ENCODE results near the gene KSR2. TPM values are rescaled to one million over a fixed set of nuclear protein-coding genes. Genes with fewer than 3 reads are reported as not detected.

Gene KSR2
- total and polyA plus RNA-seq, 3 donors from 2014 or later = 2.4 to 3.8 (median 2.4) TPM

GRCh38 chr12:117583092-117583491, 385.7 kb downstream of the KSR2 start:
- no peaks in the 10 kb centered on the region for H3K36me3 ChIP-seq (ENCODE audit: low read depth, missing control alignments)
- no peaks in the 10 kb centered on the region for H3K4me1 ChIP-seq
- intact Hi-C loops (cut with DNase I; ENCODE audit: low total_unique reads) = no loop called here
- H3K9me3 ChIP-seq = no peaks in the 10 kb centered on the region
- TF ChIP-seq POLR2A (IDR thresholded peaks at IDR 0.05) (no peak), CTCF (IDR thresholded peaks at IDR 0.05) (no peak)
- no peak for DNase-seq
- no peak overlapping the region for H3K4me3 ChIP-seq
- no peak overlapping the region for H3K27ac ChIP-seq
- WGBS, 2 donors = 80 to 93% methylated on average over 2 of the region's 2 CpGs
- no peaks in the 10 kb centered on the region for H3K27me3 ChIP-seq

- Histone ChIP-seq H3K27me3 (no peaks in the 10 kb centered on the region), H3K36me3 (ENCODE audit: low read depth, missing control alignments) (no peaks in the 10 kb centered on the region), H3K4me1 (no peaks in the 10 kb centered on the region), H3K9me3 (no peaks in the 10 kb centered on the region), H3K4me3 (no peak overlapping the region), H3K27ac (no peak overlapping the region)
- DNase-seq = no peak
- intact Hi-C loops (cut with DNase I; ENCODE audit: low total_unique reads) = no loop called here
- WGBS, 2 donors = 75 to 90% methylated on average over 6 to 10 of the region's 10 CpGs
- TF ChIP-seq CTCF (IDR thresholded peaks at IDR 0.05) (no peak), POLR2A (IDR thresholded peaks at IDR 0.05) (no peak)
Observed at GRCh38 chr12:117582135-117582784, 386.5 kb downstream of the KSR2 start.

GRCh38 chr12:117580718-117581062, 388.1 kb downstream of the KSR2 start:
- Histone ChIP-seq H3K36me3 (ENCODE audit: low read depth, missing control alignments) (no peaks in the 10 kb centered on the region), H3K4me1 (no peaks in the 10 kb centered on the region), H3K27me3 (no peaks in the 10 kb centered on the region), H3K27ac (no peak overlapping the region), H3K4me3 (no peak overlapping the region), H3K9me3 (no peaks in the 10 kb centered on the region)
- DNase-seq = peak; percentile 68
- WGBS, 2 donors = 6 to 21% methylated on average over 8 of the region's 8 CpGs
- no peak for TF ChIP-seq POLR2A (IDR thresholded peaks at IDR 0.05)
- intact Hi-C loops (cut with DNase I; ENCODE audit: low total_unique reads) = no loop called here

GRCh38 chr12:117580015-117580717, 388.6 kb downstream of the KSR2 start:
- Histone ChIP-seq H3K4me3 (no peak overlapping the region), H3K9me3 (no peaks in the 10 kb centered on the region), H3K4me1 (no peaks in the 10 kb centered on the region), H3K27me3 (no peaks in the 10 kb centered on the region), H3K36me3 (ENCODE audit: low read depth, missing control alignments) (no peaks in the 10 kb centered on the region), H3K27ac (no peak overlapping the region)
- intact Hi-C loops (cut with DNase I; ENCODE audit: low total_unique reads) = no loop called here
- no peak for DNase-seq
- WGBS, 2 donors = 40% methylated on average over 8 of the region's 8 CpGs
- TF ChIP-seq CTCF (IDR thresholded peaks at IDR 0.05) = no peak
- TF ChIP-seq POLR2A (IDR thresholded peaks at IDR 0.05) = no peak

GRCh38 chr12:117577122-117577657, 391.6 kb downstream of the KSR2 start:
- H3K4me1 ChIP-seq = no peaks in the 10 kb centered on the region
- no peaks in the 10 kb centered on the region for H3K27me3 ChIP-seq
- H3K9me3 ChIP-seq = no peaks in the 10 kb centered on the region
- no peaks in the 10 kb centered on the region for H3K36me3 ChIP-seq (ENCODE audit: low read depth, missing control alignments)
- H3K27ac ChIP-seq = no peak overlapping the region
- H3K4me3 ChIP-seq = no peak overlapping the region
- intact Hi-C loops (cut with DNase I; ENCODE audit: low total_unique reads) = no loop called here
- WGBS, 2 donors = 52 to 55% methylated on average over 3 of the region's 3 CpGs
- TF ChIP-seq POLR2A (IDR thresholded peaks at IDR 0.05) (no peak), CTCF (IDR thresholded peaks at IDR 0.05) (no peak)
- DNase-seq = no peak

Measured in testis (tissue), 3 donors.